SK-N-MC (cell line): Measurements from ENCODE around the gene CDH23.

Experiments
- EZH2 ChIP-seq: fragments of 200-600 bp; sonication (generic); IDR thresholded peaks from one replicate; pipeline ENCODE4 v1.6.1; 2017; ENCODE audit warnings: antibody characterized with exemption
- FOXP2 ChIP-seq: optimal IDR thresholded peaks from 2 replicates; pipeline ENCODE3; 2011; ENCODE audit warnings: mild to moderate bottlenecking, moderate library complexity; ENCODE audit not compliant: insufficient read depth; ENCODE audit errors: extremely low read length, control extremely low read depth
- POLR2AphosphoS5 ChIP-seq: IDR thresholded peaks from 2 replicates; pipeline ENCODE4 v1.6.1; 2012; ENCODE audit warnings: mild to moderate bottlenecking, low read depth, low read length, borderline replicate concordance

DNA sequence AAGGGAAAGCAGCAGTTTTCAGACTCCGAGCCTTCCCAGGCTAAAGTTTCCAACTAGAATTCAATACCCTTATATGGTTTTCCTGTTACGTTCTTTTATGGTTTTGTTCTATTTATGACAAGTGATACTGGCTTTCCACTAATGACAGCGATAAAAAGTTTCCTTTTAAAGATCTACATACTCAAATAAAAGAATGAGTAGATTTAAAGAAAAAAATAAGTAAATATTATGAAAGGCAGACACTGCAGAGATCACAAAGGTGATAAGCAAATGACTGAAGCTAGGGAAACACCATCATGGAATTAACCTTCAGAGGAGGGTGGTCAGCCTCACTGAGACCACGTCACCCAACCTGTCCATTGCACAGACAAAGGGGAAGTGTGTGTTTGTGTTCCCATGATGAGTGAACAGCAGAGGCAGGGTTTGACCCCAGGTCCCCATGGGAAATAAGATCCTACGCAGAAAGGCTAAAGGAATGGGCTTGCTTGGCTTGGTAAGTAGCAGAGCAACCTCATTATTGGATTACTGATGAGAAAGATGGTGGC lies 372.6 kb downstream of the CDH23 start:
- TF ChIP-seq POLR2AphosphoS5 (no peak), EZH2 (no peak), FOXP2 (no peak)
